GM21825 (cell line): Measurements from ENCODE around the gene SIM2.

Source experiments
- ATAC-seq: cut with Tn5 transposase; IDR thresholded peaks from one replicate; pipeline ENCODE4 v1.9.1; 2021; ENCODE audit warnings: mild to moderate bottlenecking, moderate library complexity; ENCODE audit not compliant: unreplicated experiment

Gene SIM2

DNA sequence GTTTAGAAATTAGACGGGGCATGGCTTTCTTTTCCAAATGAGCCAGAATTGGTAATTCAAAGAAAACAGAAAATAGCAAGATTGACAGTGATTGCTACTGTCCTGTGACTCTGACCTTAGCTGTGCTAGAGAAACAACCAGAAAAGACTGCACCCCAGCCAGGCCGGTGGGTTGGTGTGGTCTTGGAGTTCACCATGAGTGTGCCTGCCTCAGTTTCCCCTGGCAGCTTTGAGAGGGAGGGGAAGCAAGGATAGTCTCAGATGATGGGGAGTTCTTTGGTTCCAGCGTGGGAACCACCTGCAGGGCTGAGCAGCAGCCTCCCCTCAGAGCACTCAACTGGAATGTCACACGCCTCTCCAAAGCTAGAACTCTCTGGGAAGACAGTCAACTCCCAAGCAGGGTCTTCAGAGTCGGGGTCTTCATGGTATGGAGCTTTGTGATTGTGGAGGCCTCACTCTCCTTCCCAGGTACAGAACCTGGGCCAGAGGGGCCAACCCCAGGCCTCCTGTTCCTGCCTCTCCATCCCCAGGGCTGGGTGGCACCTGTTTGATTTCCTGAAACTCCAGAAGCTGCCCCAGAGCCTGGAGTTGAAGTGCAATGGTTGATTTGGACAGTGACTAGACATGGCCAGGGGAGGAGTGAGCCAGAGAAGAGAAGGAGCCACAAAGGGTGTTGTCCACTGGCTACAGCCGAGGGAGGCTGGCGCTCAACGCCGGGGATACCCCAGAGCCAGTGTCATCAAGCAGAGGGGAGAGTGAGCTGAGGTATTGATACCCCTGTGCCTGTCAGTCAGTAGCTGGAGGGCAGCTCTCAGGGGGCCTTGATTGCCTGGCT, 35.7 kb downstream of the SIM2 start:
- ATAC-seq, result no peak

DNA sequence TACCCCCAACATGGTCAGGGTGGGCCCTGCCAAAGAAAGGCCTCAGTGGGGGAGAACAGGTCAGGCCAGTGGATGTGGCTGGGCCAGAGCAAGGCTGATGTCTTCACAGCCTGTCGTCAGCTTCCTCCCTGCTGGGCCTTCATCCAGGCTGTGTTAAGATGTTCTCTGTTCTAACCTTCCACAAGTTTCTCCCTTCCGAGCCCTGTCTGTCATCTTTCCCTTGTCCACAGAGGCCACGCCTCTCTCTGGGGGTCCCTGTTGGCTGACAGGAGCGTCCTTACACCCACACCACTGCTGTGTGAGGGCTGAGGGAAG, 36.2 kb downstream of the SIM2 start:
- ATAC-seq, result no peak

- ATAC-seq, result no peak
These were observed 36.9 kb downstream of the SIM2 start for GRCh38 chr21:36735724-36736320.

DNA sequence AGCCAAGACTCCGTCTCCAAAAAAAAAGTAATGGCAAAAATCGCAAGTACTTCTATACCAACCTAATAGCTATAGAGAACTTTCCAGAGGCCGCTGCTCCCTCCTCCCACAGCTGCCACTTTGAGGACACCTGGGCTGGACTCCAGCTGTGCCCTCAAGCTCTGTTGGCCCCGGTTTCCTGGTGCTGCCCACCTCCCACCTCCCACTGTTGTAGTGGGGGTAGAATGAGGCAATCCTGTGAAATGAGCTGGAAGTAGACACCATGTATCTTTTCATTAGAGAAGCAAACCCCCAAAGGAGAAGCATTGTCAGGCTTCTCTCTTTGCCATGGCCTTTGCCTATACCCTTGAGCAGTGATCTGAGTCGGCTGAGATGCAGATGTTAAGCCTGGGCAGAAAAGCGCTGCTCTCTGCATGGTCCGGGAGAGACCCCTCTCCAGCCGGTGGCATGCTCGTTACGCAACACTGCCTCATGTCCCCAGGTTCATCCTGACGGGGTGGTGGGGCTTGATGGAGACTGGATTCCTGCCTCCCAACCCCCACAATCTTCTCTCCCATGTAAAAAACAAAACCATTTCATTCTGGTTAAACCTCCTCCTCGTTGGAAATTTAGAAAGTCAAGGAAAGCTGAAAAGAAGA, 39.7 kb downstream of the SIM2 start:
- no peak for ATAC-seq

GRCh38 chr21:36741506-36741905, 42.6 kb downstream of the SIM2 start:
- ATAC-seq, result no peak

- no peak for ATAC-seq
These were observed 44.1 kb downstream of the SIM2 start for GRCh38 chr21:36743008-36743407.

GRCh38 chr21:36743446-36743845, 44.5 kb downstream of the SIM2 start:
- ATAC-seq, result no peak

DNA sequence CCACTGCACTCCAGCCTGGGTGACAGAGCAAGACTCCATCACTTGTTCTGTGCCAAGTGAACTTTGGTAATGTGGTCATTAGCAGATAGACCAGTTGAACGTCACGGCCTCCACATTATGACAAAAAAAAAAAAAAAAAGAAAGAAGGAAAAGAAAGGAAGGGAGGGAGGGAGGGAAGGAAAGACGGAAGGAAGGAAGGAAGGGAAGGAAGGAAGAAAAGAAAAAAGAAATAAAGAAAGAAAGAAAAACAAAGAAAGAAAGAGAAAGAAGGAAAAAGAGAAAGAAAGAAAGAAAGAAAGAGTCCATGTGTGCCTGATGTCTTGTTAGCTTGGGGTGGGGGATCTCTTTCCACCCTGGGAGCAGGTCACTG, 45.3 kb downstream of the SIM2 start:
- ATAC-seq, result no peak

DNA sequence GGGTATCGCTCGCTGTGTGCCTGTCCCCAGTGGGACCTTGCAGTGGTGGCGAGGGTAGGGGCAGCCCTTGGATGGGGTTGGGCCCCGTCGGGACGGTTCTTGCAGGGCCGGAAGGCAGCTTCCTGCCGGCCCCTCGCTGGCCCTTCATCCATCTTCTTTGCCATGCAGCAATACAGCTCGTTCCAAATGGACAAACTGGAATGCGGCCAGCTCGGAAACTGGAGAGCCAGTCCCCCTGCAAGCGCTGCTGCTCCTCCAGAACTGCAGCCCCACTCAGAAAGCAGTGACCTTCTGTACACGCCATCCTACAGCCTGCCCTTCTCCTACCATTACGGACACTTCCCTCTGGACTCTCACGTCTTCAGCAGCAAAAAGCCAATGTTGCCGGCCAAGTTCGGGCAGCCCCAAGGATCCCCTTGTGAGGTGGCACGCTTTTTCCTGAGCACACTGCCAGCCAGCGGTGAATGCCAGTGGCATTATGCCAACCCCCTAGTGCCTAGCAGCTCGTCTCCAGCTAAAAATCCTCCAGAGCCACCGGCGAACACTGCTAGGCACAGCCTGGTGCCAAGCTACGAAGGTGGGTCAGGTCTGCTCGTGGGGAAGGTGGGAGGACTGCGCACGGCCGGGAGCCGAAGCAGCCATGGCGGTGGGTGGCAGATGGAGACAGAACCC, 45.8 kb downstream of the SIM2 start:
- ATAC-seq, result no peak

DNA sequence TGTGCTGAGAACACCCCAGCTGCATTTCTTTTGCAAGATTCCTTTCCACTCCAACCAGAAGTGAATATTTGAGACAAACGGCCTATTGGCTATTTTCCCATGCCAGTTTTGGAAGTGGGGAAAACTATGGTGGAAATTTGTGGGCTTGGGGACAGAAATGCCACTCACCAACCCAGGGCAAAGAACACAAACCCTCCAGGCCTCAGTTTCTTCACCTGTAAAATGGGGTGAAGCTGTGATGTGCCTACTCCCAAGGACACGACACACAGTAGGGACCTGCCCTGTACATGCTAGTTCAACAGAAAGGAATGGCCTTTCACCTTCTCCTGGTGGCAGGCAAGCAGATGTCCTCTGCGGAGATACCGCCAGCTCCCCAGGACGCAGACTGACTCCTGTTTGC, 46.5 kb downstream of the SIM2 start:
- ATAC-seq, result no peak

GRCh38 chr21:36747041-36747814, 48.3 kb downstream of the SIM2 start:
- ATAC-seq, result no peak

- no peak for ATAC-seq
These were observed 49.0 kb downstream of the SIM2 start for GRCh38 chr21:36747815-36748383.

DNA sequence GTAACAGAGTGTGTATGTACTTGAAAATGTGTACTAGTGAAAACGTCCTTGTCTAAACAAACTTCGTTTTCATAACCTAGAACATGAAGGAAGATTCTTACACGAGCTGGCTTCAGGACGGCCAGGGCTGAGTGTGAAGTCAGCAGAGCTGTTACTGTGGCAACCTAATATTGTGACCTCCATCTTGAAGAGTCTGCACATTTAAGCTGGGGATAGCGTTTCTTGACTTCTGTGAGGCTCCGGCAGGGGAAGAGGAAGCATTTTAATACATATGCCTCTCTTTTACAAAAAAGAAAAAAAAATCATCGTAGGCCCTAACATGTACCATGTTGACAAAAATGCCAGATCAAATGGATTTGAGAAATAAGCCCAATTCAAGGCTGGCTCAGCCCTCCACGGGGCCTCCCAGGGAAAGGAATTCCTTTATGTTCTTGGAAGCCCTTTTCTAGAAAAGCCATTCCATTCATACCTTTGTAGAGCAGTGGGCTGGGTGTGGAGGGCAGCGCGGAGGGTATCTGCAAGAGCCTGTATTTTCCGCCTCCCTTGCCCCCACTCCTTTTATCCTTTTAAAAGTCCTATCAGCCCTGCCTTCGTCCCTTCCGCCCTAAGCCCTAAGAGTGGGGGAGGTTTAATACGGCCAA, 51.1 kb downstream of the SIM2 start:
- no peak for ATAC-seq

DNA sequence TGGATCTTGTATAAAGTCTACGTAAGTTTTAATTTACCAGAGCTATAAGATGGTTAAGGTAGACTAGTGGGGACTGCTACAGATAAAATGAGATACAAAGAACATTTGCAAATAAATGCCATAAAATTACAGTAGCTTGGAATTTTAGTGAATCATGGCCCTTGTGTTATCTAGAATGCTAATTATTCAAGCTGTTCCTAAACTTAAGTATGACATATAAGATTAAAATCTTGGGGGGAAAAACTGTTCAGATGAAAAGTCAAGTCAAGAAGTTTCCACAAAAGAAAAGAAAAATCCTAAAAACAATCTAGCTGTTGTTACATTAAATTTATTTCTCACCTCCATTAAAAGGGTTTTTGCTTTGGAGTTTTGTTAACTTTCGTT, 51.7 kb downstream of the SIM2 start:
- ATAC-seq, result no peak

- ATAC-seq, result no peak
These were observed 52.5 kb downstream of the SIM2 start for GRCh38 chr21:36751383-36751782.

DNA sequence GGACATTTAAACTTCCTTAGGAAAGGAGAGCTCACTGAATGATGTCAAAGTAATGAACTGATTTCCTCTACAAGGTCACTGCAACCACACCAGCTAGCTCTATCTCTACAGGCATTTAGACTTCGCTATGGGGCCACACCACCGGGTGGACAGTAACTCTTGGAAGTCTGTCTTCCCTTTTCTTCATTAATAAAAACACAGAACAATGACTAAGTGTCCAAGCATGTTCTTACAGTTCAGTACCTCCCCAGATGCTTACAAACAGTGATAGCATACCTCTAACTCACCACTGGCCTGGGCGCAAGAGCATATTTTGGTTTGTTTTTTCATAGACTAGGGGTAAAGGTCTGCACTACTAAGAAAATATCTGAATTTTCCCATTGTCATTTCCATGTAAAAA, 54.6 kb downstream of the SIM2 start:
- ATAC-seq, result no peak

DNA sequence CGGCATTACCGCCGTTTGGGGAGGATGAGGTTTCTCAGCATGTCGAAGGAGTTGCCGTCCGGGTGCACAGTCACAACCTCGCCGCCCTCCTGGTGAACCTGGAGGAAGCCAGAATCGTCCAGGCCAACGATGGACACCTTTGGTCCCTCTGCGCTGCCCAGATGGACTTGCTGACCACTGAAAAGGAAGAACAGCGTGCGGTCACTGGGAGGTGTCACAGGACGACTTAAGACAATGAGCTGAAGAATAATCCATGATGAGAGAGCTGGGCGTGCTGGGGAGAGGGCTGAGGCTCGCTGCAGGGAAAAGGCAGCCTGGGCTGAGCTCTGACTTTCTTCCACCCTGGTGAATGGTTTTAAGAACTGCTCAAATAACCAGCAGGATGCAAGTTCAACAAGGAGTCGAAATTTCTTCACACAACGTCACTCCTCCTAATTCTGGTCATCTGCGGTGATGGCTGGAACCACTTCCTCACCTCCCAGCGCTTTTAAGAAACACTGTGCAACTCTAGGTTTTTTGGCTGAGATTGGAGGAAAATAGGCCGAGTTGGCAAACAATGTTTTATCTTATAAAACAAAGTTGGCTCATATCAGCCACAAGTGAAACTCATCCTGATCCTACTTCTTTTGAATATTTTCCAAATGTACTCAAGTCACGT, 55.5 kb downstream of the SIM2 start:
- no peak for ATAC-seq

DNA sequence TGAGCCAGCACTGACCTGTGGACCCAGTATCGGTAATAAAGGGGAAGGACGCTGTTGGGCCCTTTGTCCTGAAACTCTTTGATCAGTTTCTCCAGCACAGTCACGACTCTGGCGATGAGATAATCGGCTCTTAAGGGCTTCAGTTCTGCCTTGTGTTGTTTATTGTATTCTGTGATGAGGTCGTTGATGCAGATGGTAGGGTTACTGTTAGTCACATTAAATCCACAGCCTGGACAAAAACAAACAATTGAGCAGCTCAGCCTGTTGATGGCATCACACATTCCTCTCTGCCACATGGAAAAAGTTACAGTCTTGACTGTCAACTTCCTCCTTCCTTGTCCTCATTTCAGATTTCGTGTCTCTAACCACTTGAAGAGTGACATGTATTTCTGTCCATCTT, 57.6 kb downstream of the SIM2 start:
- no peak for ATAC-seq

DNA sequence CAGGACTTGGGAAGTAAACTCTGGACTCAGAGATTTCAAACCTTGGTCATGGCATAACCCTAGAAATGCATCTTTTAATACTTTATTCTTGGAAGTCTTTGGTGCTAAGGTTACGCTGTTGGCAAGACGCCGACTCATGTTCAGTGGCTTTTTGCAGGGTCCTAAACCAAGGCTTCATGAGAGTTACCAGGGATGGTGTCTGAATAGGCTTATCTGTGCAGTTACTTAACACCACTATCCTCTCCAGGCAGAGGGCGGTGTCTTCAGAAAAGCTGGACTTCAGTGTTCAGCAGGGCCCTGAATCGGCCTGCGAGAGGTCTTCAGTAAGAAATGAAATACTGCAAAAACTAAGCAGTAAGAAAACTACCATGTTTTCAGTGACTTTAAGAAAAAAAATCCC, 58.3 kb downstream of the SIM2 start:
- no peak for ATAC-seq
